Neuronal stem cell (in vitro differentiated cells): Measurements from ENCODE around the gene IVD.

ENCODE experiments used
- DNase-seq: peaks from one replicate; pipeline ENCODE4 v3.0.0-alpha.2; 2013; ENCODE audit warnings: low spot score
- H2AFZ ChIP-seq: one replicate; pipeline ENCODE4 v1.6.1; 2013; ENCODE audit warnings: mild to moderate bottlenecking, low read length, inconsistent platforms
- H2AK5ac ChIP-seq: 2 replicates; pipeline ENCODE4 v1.6.1; 2013; ENCODE audit warnings: low read depth, mild to moderate bottlenecking, inconsistent platforms, low read length, moderate library complexity, mixed read lengths
- H2BK120ac ChIP-seq: 2 replicates; pipeline ENCODE4 v1.6.1; 2013; ENCODE audit warnings: low read depth, mild to moderate bottlenecking, inconsistent platforms, low read length, moderate library complexity, mixed read lengths
- H2BK12ac ChIP-seq: one replicate; pipeline ENCODE4 v1.6.1; 2013; ENCODE audit warnings: low read length, inconsistent platforms
- H2BK15ac ChIP-seq: 2 replicates; pipeline ENCODE4 v1.6.1; 2013; ENCODE audit warnings: mild to moderate bottlenecking, low read length, inconsistent platforms, mixed read lengths
- H2BK5ac ChIP-seq: one replicate; pipeline ENCODE4 v1.6.1; 2013; ENCODE audit warnings: inconsistent platforms, mild to moderate bottlenecking, low read length, moderate library complexity
- H3K14ac ChIP-seq: one replicate; pipeline ENCODE4 v1.6.1; 2013; ENCODE audit warnings: low read length, inconsistent platforms
- H3K18ac ChIP-seq: 2 replicates; pipeline ENCODE4 v1.6.1; 2013; ENCODE audit warnings: low read length, inconsistent platforms
- H3K23ac ChIP-seq: 2 replicates; pipeline ENCODE4 v1.6.1; 2013; ENCODE audit warnings: low read depth, mild to moderate bottlenecking, mixed read lengths, low read length, inconsistent platforms; ENCODE audit not compliant: poor library complexity
- H3K27ac ChIP-seq: replicated peaks from 3 replicates; pipeline ENCODE4 v1.5.1; 2013; ENCODE audit warnings: low read length, inconsistent platforms
- H3K27me3 ChIP-seq, 3 experiments: 2 replicates each; pipeline ENCODE4 v1.6.1; 2013; ENCODE audit warnings: low read length in 3 of 3, mild to moderate bottlenecking in 2 of 3, inconsistent platforms in 1 of 3, low read depth in 1 of 3, mixed read lengths in 1 of 3, moderate library complexity in 1 of 3; ENCODE audit not compliant: control insufficient read depth in 3 of 3, insufficient read depth in 3 of 3
- H3K36me3 ChIP-seq, 2 donors: replicated peaks in 1 of 2; 2 replicates each; pipeline ENCODE4 v1.6.1; 2013; ENCODE audit warnings: low read length in 2 of 2; ENCODE audit not compliant: control insufficient read depth in 2 of 2, insufficient read depth in 2 of 2
- H3K4ac ChIP-seq: 2 replicates; pipeline ENCODE4 v1.6.1; 2013; ENCODE audit warnings: inconsistent platforms, mild to moderate bottlenecking, low read length, moderate library complexity
- H3K4me1 ChIP-seq, 2 donors: 1 replicate in 1 of 2; 2 replicates in 1 of 2; pipeline ENCODE4 v1.6.1; 2013; ENCODE audit warnings: low read length in 2 of 2, low read depth in 1 of 2; ENCODE audit not compliant: control insufficient read depth in 2 of 2, insufficient read depth in 1 of 2
- H3K4me2 ChIP-seq: one replicate; pipeline ENCODE4 v1.6.1; 2013; ENCODE audit warnings: mild to moderate bottlenecking, low read length, inconsistent platforms; ENCODE audit not compliant: insufficient read depth, poor library complexity, severe bottlenecking
- H3K4me3 ChIP-seq, 2 donors: 2 replicates each; pipeline ENCODE4 v1.5.1; 2013; ENCODE audit warnings: low read length in 2 of 2, mild to moderate bottlenecking in 2 of 2, inconsistent platforms in 1 of 2, moderate library complexity in 1 of 2
- H3K79me1 ChIP-seq: one replicate; pipeline ENCODE4 v1.6.1; 2013; ENCODE audit warnings: low read depth, mild to moderate bottlenecking, inconsistent platforms, low read length, moderate library complexity
- H3K9ac ChIP-seq: one replicate; pipeline ENCODE4 v1.6.1; 2013; ENCODE audit warnings: mild to moderate bottlenecking, low read depth, low read length, inconsistent platforms; ENCODE audit not compliant: poor library complexity
- H3K9me3 ChIP-seq, 2 donors: replicated peaks in 1 of 2; 2 replicates each; pipeline versions ENCODE3 to v1.6.1; 2013; ENCODE audit warnings: low read length in 2 of 2, mild to moderate bottlenecking in 2 of 2, inconsistent platforms in 1 of 2, low read depth in 1 of 2, mixed read lengths in 1 of 2, moderate library complexity in 1 of 2; ENCODE audit not compliant: control insufficient read depth in 2 of 2, insufficient read depth in 1 of 2
- H4K8ac ChIP-seq: one replicate; pipeline ENCODE4 v1.6.1; 2013; ENCODE audit warnings: low read depth, mild to moderate bottlenecking, inconsistent platforms, low read length, moderate library complexity
- H4K91ac ChIP-seq: one replicate; pipeline ENCODE4 v1.6.1; 2013; ENCODE audit warnings: low read length, low read depth, mild to moderate bottlenecking, inconsistent platforms; ENCODE audit not compliant: poor library complexity
- WGBS, 2 donors: extraction: QIAGEN DNeasy Blood & Tissue Kit; methylation state at CpG; one replicate each; pipeline ENCODE4 v1.1.7; 2013; ENCODE audit warnings: missing lambda C conversion rate in 2 of 2, mixed read lengths in 1 of 2; ENCODE audit not compliant: insufficient read length in 2 of 2, insufficient replicate concordance in 1 of 2; ENCODE audit errors: extremely low coverage in 2 of 2; 5-methylcytosine and 5-hydroxymethylcytosine counted together

Gene IVD

GRCh38 chr15:40388941-40389823 is 16.4 kb upstream of the IVD start:
- no peak overlapping the region for H4K8ac ChIP-seq
- no peak overlapping the region for H3K4ac ChIP-seq
- no peak overlapping the region for H3K4me3 ChIP-seq
- H3K27me3 ChIP-seq = no peaks in the 10 kb centered on the region
- H3K4me1 ChIP-seq = peaks cover 0 to 2% of the 10 kb centered on the region in 2 donors
- no peak for DNase-seq
- peaks cover 0 to 2% of the 10 kb centered on the region in 2 donors for H3K9me3 ChIP-seq
- no peak overlapping the region for H2BK5ac ChIP-seq
- H3K23ac ChIP-seq = no peak overlapping the region
- no peak overlapping the region for H2BK12ac ChIP-seq
- no peak overlapping the region for H2BK15ac ChIP-seq
- no CpG with 5 or more reads among the region's 13 CpGs for WGBS, 2 donors
- no peak overlapping the region for H3K27ac ChIP-seq
- H4K91ac ChIP-seq = no peak overlapping the region
- H3K79me1 ChIP-seq = peaks cover 2% of the 10 kb centered on the region
- no peak overlapping the region for H3K14ac ChIP-seq
- H3K18ac ChIP-seq = no peak overlapping the region
- no peak overlapping the region for H3K9ac ChIP-seq
- no peak overlapping the region for H2AFZ ChIP-seq
- no peak overlapping the region for H2AK5ac ChIP-seq
- H2BK120ac ChIP-seq = no peak overlapping the region
- peaks cover 46 to 100% of the 10 kb centered on the region in 2 donors for H3K36me3 ChIP-seq
- H3K4me2 ChIP-seq = no peak overlapping the region

GRCh38 chr15:40389824-40390595 is 15.6 kb upstream of the IVD start:
- Histone ChIP-seq H3K27me3 (no peaks in the 10 kb centered on the region), H2BK12ac (no peak overlapping the region), H3K4ac (no peak overlapping the region), H3K18ac (no peak overlapping the region), H3K9ac (no peak overlapping the region), H3K4me1 (no peaks in the 10 kb centered on the region), H4K8ac (no peak overlapping the region), H3K36me3 (peaks cover 47 to 98% of the 10 kb centered on the region in 2 donors), H3K4me2 (no peak overlapping the region), H2BK120ac (no peak overlapping the region), H3K9me3 (peaks cover 0 to 2% of the 10 kb centered on the region in 2 donors), H3K79me1 (peaks cover 2% of the 10 kb centered on the region), H3K23ac (no peak overlapping the region), H3K27ac (no peak overlapping the region), H3K14ac (no peak overlapping the region), H2BK15ac (no peak overlapping the region), H2AFZ (no peak overlapping the region), H3K4me3 (no peak overlapping the region), H4K91ac (no peak overlapping the region), H2AK5ac (no peak overlapping the region), H2BK5ac (no peak overlapping the region)
- no CpG with 5 or more reads among the region's 2 CpGs for WGBS, 2 donors
- no peak for DNase-seq

- Histone ChIP-seq H3K4me1 (no peaks in the 10 kb centered on the region), H3K23ac (no peak overlapping the region), H4K8ac (no peak overlapping the region), H3K4ac (no peak overlapping the region), H3K4me3 (no peak overlapping the region), H2BK120ac (no peak overlapping the region), H3K18ac (no peak overlapping the region), H3K14ac (no peak overlapping the region), H3K4me2 (no peak overlapping the region), H3K36me3 (peaks cover 29 to 71% of the 10 kb centered on the region in 2 donors), H3K27me3 (no peaks in the 10 kb centered on the region), H2BK15ac (no peak overlapping the region), H3K9ac (no peak overlapping the region), H3K79me1 (no peaks in the 10 kb centered on the region), H3K9me3 (no peaks in the 10 kb centered on the region), H2AK5ac (no peak overlapping the region), H2BK12ac (no peak overlapping the region), H3K27ac (no peak overlapping the region), H2AFZ (no peak overlapping the region), H4K91ac (no peak overlapping the region), H2BK5ac (no peak overlapping the region)
- no CpG with 5 or more reads among the region's 4 CpGs for WGBS, 2 donors
- DNase-seq = no peak
Observed at GRCh38 chr15:40392986-40393948, 12.3 kb upstream of the IVD start.
